ENCODE results near the gene ZGPAT. TPM values are rescaled to one million over a fixed set of nuclear protein-coding genes. Genes with fewer than 3 reads are reported as not detected.

The ZGPAT gene
- total RNA-seq, 1 experiment from 2014 or later = 27.2 TPM

- Histone ChIP-seq H3K79me2 (ENCODE audit: low read depth) (no peaks in the 10 kb centered on the region), H4K20me1 (ENCODE audit: insufficient read depth) (no peaks in the 10 kb centered on the region), H3K4me2 (peak overlapping the region; percentile 37; the same call in 1 of the 2 replicates), H3K4me1 (replicated peaks; ENCODE audit: insufficient read depth) (peaks cover 31% of the 10 kb centered on the region), H3K4me3 (no peak overlapping the region), H2AFZ (no peak overlapping the region), H3K9me3 (ENCODE audit: insufficient read depth, low read depth) (no peaks in the 10 kb centered on the region), H3F3A (ENCODE audit: insufficient read depth, low read depth) (peaks cover 37% of the 10 kb centered on the region), H3K27me3 (ENCODE audit: insufficient read depth, low read depth) (no peaks in the 10 kb centered on the region), H3K9me2 (ENCODE audit: insufficient read depth) (no peaks in the 10 kb centered on the region), H3K27ac (0 out of 2 replicates have a peak overlapping the region, but pooled peaks have one; percentile 23), H3K36me3 (ENCODE audit: low read depth) (no peaks in the 10 kb centered on the region)
- CTCF ChIA-PET = interaction anchor here (0.6 kb wide), 1 partner anchor 102 kb away, joined by 5 read pairs; no protein-coding TSS in a partner anchor
- no TSS peak for BruUV-seq (replicated peaks)
- intact Hi-C loops (cut with micrococcal nuclease; ENCODE audit: unreplicated experiment) = no loop called here
- POLR2A ChIA-PET (ENCODE audit: unreplicated experiment) = no interaction called here
- TF ChIP-seq, protein P1, sequence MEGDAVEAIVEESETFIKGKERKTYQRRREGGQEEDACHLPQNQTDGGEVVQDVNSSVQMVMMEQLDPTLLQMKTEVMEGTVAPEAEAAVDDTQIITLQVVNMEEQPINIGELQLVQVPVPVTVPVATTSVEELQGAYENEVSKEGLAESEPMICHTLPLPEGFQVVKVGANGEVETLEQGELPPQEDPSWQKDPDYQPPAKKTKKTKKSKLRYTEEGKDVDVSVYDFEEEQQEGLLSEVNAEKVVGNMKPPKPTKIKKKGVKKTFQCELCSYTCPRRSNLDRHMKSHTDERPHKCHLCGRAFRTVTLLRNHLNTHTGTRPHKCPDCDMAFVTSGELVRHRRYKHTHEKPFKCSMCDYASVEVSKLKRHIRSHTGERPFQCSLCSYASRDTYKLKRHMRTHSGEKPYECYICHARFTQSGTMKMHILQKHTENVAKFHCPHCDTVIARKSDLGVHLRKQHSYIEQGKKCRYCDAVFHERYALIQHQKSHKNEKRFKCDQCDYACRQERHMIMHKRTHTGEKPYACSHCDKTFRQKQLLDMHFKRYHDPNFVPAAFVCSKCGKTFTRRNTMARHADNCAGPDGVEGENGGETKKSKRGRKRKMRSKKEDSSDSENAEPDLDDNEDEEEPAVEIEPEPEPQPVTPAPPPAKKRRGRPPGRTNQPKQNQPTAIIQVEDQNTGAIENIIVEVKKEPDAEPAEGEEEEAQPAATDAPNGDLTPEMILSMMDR (conservative IDR thresholded peaks at IDR 0.05) = no peak
- TF ChIP-seq EZH2 (IDR thresholded peaks at IDR 0.05; ENCODE audit: low read depth) = no peak
- no peak for DNase-seq
Measured at GRCh38 chr20:63691711-63692435, 16.0 kb upstream of the ZGPAT start.

- Histone ChIP-seq H3K27me3 (ENCODE audit: insufficient read depth, low read depth) (no peaks in the 10 kb centered on the region), H2AFZ (no peak overlapping the region), H3K9me2 (ENCODE audit: insufficient read depth) (no peaks in the 10 kb centered on the region), H3K9me3 (ENCODE audit: insufficient read depth, low read depth) (no peaks in the 10 kb centered on the region), H3K27ac (no peak overlapping the region), H3K4me3 (no peak overlapping the region), H3K4me1 (replicated peaks; ENCODE audit: insufficient read depth) (peaks cover 25% of the 10 kb centered on the region), H3K4me2 (no peak overlapping the region), H3K36me3 (ENCODE audit: low read depth) (no peaks in the 10 kb centered on the region), H3K79me2 (ENCODE audit: low read depth) (no peaks in the 10 kb centered on the region), H4K20me1 (ENCODE audit: insufficient read depth) (0 out of 2 replicates have a peak, but pooled peaks cover 2% of the 10 kb centered on the region), H3F3A (ENCODE audit: insufficient read depth, low read depth) (peaks cover 43% of the 10 kb centered on the region)
- ChIA-PET CTCF (interaction anchor here (0.6 kb wide), 1 partner anchor 101 kb away, joined by 5 read pairs; no protein-coding TSS in a partner anchor), POLR2A (ENCODE audit: unreplicated experiment) (interaction anchor here (0.6 to 0.7 kb wide), 2 partner anchors 280 to 375 kb away, joined by 3 to 7 read pairs; no protein-coding TSS in a partner anchor)
- no peak for DNase-seq
- TF ChIP-seq EZH2 (IDR thresholded peaks at IDR 0.05; ENCODE audit: low read depth) = no peak
- TF ChIP-seq, protein P1 (conservative IDR thresholded peaks at IDR 0.05) = no peak
- intact Hi-C loops (cut with micrococcal nuclease; ENCODE audit: unreplicated experiment) = no loop called here
- BruUV-seq (replicated peaks) = no TSS peak
Measured at GRCh38 chr20:63692436-63693082, 15.3 kb upstream of the ZGPAT start.

GRCh38 chr20:63693083-63693732 is 14.6 kb upstream of the ZGPAT start:
- Histone ChIP-seq H3K27ac (no peak overlapping the region), H3K4me3 (no peak overlapping the region), H4K20me1 (ENCODE audit: insufficient read depth) (0 out of 2 replicates have a peak, but pooled peaks cover 3% of the 10 kb centered on the region), H3K27me3 (ENCODE audit: insufficient read depth, low read depth) (no peaks in the 10 kb centered on the region), H3K4me1 (replicated peaks; ENCODE audit: insufficient read depth) (peaks cover 25% of the 10 kb centered on the region), H3K36me3 (ENCODE audit: low read depth) (no peaks in the 10 kb centered on the region), H3K9me2 (ENCODE audit: insufficient read depth) (no peaks in the 10 kb centered on the region), H2AFZ (no peak overlapping the region), H3F3A (ENCODE audit: insufficient read depth, low read depth) (peaks cover 45% of the 10 kb centered on the region), H3K4me2 (no peak overlapping the region), H3K9me3 (ENCODE audit: insufficient read depth, low read depth) (no peaks in the 10 kb centered on the region), H3K79me2 (ENCODE audit: low read depth) (no peaks in the 10 kb centered on the region)
- ChIA-PET POLR2A (ENCODE audit: unreplicated experiment) (interaction anchor here (0.6 to 0.7 kb wide), 2 partner anchors 281 to 374 kb away, joined by 3 to 7 read pairs; no protein-coding TSS in a partner anchor), CTCF (no interaction called here)
- no TSS peak for BruUV-seq (replicated peaks)
- DNase-seq = peak in 1 of 2 experiments; percentile 27
- TF ChIP-seq, protein P1 (conservative IDR thresholded peaks at IDR 0.05) = no peak
- no peak for TF ChIP-seq EZH2 (IDR thresholded peaks at IDR 0.05; ENCODE audit: low read depth)
- intact Hi-C loops (cut with micrococcal nuclease; ENCODE audit: unreplicated experiment) = no loop called here
